Aorta (tissue), 5 donors: Measurements from ENCODE around the gene YY2. TPM values are rescaled to one million over a fixed set of nuclear protein-coding genes. Genes with fewer than 3 reads are reported as not detected.
"Not testable (repeated sequence)": the region's sequence is repeated elsewhere in the genome, so short reads cannot be mapped to it uniquely, and the experiment has no call there.

Experiments used
- ATAC-seq: fragments of 200-7000 bp; cut with Tn5 transposase; one replicate; pipeline ENCODE4 v1.9.1; 2022; ENCODE audit warnings: moderate library complexity; ENCODE audit not compliant: low FRiP score
- DNase-seq, 2 donors: peaks; one replicate each; pipeline ENCODE4 v3.0.0-alpha.2; 2020
- H3K27ac ChIP-seq, 2 donors: one replicate each; pipeline ENCODE4 v1.5.1; 2013; ENCODE audit warnings: low read length in 2 of 2, mild to moderate bottlenecking in 2 of 2, moderate library complexity in 2 of 2, control low read depth in 1 of 2, inconsistent platforms in 1 of 2, low read depth in 1 of 2
- H3K27me3 ChIP-seq, 2 donors: one replicate each; pipeline ENCODE4 v1.6.1; 2013; ENCODE audit warnings: control low read depth in 1 of 2, low read length in 1 of 2, mild to moderate bottlenecking in 1 of 2, moderate library complexity in 1 of 2; ENCODE audit not compliant: insufficient read depth in 2 of 2, control insufficient read depth in 1 of 2
- H3K36me3 ChIP-seq, 2 donors: one replicate each; pipeline ENCODE4 v1.6.1; 2013; ENCODE audit warnings: control low read depth in 1 of 2, low read length in 1 of 2, mild to moderate bottlenecking in 1 of 2; ENCODE audit not compliant: insufficient read depth in 2 of 2, control insufficient read depth in 1 of 2
- H3K4me1 ChIP-seq, 2 donors: one replicate each; pipeline ENCODE4 v1.6.1; 2013; ENCODE audit warnings: low read length in 2 of 2, control low read depth in 1 of 2, mild to moderate bottlenecking in 1 of 2, moderate library complexity in 1 of 2; ENCODE audit not compliant: insufficient read depth in 2 of 2, control insufficient read depth in 1 of 2
- H3K4me3 ChIP-seq, 2 donors: one replicate each; pipeline ENCODE4 v1.5.1; 2013; ENCODE audit warnings: low read length in 2 of 2, control low read depth in 1 of 2, mild to moderate bottlenecking in 1 of 2
- H3K9me3 ChIP-seq: one replicate; pipeline ENCODE4 v1.6.1; 2013; ENCODE audit warnings: mild to moderate bottlenecking, low read length; ENCODE audit not compliant: control insufficient read depth
- WGBS, 2 donors: extraction: QIAGEN DNeasy Blood & Tissue Kit; methylation state at CpG; one replicate each; pipeline ENCODE4 v1.1.7; 2013; 5-methylcytosine and 5-hydroxymethylcytosine counted together
- intact Hi-C, 2 donors: fragments of 100-400 bp; cut with DNase I; formaldehyde crosslinking; loops; one replicate each; pipeline versions ENCODE4 v1.14.2 to v1.15.0; 2022
- polyA plus RNA-seq, 2 donors: library from polyadenylated mRNA; stranded (reverse); fragments of 200-250 nt; gene quantifications; one replicate each; pipeline ENCODE4 v1.2.3, GENCODE V29; 2013
- total RNA-seq, 2 donors: library from RNA; stranded (reverse); fragmentation: NEBNext Ultra II Directional; extraction: Animal tissue kit (Norgen Biotek cat#: 25700); gene quantifications; one replicate each; pipeline ENCODE4 v1.2.1, GENCODE V29; 2021
- donor health status: healthy with polysubstance abuse.
- donor health status: Bipolar disorder and iron deficiency.
- donor health status: DM: no; HTN: no; CAD: no.
- donor health status: DM: no; HTN: no; CAD: no.
- donor health status: DM: yes; HTN: yes; CAD: no.

YY2 gene
- total and polyA plus RNA-seq, 4 donors: 1.4 to 2.9 (median 2.2) TPM; not detected in 1

DNA sequence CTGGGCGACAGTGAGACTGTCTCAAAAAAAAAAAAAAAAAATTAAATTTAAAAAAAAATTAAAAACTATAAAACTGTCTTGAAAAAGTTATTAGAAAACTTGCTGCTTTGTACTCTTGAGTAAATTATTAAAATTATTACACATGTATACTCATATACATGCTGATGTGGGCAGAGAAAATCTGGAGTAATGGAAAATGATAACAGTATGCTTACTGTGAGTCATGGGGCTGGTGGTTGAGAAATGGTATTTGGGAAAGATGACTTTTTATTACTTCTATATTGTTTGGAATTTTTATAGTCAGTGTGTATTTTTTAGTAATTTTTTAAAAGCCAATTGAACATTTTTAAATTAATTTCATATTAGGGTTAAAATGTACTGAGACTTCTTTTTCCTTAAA lies 7.5 kb downstream of the YY2 start:
- ATAC-seq (no peak), DNase-seq (no peak)
- no peak overlapping the region for H3K27ac ChIP-seq
- peaks cover 0 to under 1% of the 10 kb centered on the region in 2 donors for H3K4me1 ChIP-seq
- H3K4me3 ChIP-seq: no peak overlapping the region
- intact Hi-C loops: loop anchor here in 1 of 2 donors (10.0 kb wide), 1 partner anchor 1642 kb away; no protein-coding TSS in a partner anchor
- no peaks in the 10 kb centered on the region for H3K9me3 ChIP-seq
- H3K27me3 ChIP-seq: no peaks in the 10 kb centered on the region
- no peaks in the 10 kb centered on the region for H3K36me3 ChIP-seq
- 84 to 97% methylated on average over 1 of the region's 1 CpG for WGBS, 2 donors

DNA sequence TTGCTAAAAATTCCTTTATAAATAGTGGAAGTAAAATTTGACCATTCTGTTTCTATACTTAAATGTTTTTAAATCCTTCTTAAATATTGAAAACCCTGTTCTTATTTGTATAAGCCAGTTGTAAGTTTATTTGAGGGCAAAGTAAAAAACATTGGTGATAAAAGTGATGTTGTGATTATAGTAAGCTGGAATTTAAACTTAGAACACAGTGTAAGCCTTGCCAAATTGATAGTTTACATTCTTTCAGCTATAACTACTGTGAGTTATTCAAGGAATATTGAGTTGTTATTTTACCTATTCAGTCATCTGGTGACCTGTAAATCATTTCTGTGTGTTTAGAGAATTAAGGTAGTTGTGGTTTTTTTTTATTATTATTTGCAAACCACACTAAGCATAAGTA lies 9.6 kb downstream of the YY2 start:
- Histone ChIP-seq H3K4me3 (no peak overlapping the region), H3K27ac (no peak overlapping the region), H3K9me3 (no peaks in the 10 kb centered on the region), H3K27me3 (no peaks in the 10 kb centered on the region), H3K36me3 (no peaks in the 10 kb centered on the region), H3K4me1 (peaks cover 0 to 2% of the 10 kb centered on the region in 2 donors)
- intact Hi-C loops: loop anchor here in 1 of 2 donors (10.0 kb wide), 1 partner anchor 1639 kb away; no protein-coding TSS in a partner anchor
- no peak for DNase-seq
- ATAC-seq: no peak

DNA sequence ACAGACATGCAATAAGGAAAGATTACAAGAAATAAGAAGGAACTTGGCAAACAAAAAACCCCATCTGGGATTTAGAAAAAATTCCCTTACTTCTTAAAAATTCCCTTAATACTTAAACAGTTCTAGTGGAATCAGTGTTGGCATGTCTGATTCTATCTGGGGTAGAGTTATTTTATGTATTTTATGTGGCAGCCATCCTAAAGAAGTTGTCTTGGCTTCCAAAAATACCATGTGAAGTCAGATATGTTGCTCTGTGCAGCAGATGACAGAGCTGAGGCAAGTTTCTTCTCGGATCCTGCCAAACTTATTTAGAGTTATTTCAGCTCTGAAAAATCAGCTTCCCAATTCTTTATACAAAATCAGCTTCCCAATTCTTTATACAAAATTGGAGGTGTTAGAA lies 14.7 kb downstream of the YY2 start:
- Histone ChIP-seq H3K27ac (no peak overlapping the region), H3K4me1 (peaks cover 0 to 2% of the 10 kb centered on the region in 2 donors), H3K36me3 (no peaks in the 10 kb centered on the region), H3K27me3 (no peaks in the 10 kb centered on the region), H3K4me3 (no peak overlapping the region), H3K9me3 (no peaks in the 10 kb centered on the region)
- 8 to 12% methylated on average over 1 of the region's 1 CpG for WGBS, 2 donors
- intact Hi-C loops: loop anchor here in 1 of 2 donors (10.0 kb wide), 1 partner anchor 54 kb away; no protein-coding TSS in a partner anchor
- DNase-seq: no peak
- no peak for ATAC-seq

DNA sequence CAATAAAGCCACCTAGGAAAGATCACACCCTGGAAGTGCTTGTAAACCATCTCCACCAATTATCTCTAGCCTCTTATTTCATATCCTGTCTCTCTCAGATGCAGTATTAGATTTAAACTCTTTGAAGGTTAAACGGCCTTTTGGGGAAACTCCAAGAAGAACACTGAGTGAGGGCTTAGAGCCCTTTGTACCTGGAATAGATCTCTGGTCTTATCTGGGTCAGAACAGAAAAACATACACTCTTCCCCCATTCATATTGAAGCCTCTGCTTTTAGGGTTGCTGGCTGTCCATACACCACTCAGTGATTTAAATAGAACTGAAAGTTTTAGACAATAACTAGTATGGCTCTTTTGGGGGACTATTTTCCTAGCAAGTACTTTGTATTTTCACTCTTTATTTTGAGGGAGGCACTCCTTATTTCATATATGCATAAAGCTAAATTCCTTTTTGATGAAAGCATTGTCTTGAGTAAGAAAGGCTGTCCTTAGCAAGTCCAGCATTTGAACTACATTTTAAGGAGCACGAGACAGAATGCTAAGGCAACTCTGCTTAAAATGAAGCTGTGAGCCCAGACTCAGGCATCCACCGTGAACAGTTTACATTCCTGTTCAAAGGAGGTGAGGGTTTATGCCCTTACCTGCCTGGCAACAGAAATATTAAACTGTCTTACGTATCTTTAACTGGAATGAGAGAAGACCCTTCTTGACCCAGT lies 17.4 kb downstream of the YY2 start:
- 13 to 28% methylated on average over 4 of the region's 4 CpGs for WGBS, 2 donors
- no peak for ATAC-seq
- no peaks in the 10 kb centered on the region for H3K36me3 ChIP-seq
- no peaks in the 10 kb centered on the region for H3K9me3 ChIP-seq
- no peaks in the 10 kb centered on the region for H3K27me3 ChIP-seq
- intact Hi-C loops: loop anchor here in 1 of 2 donors (10.0 kb wide), 1 partner anchor 52 kb away; no protein-coding TSS in a partner anchor
- DNase-seq: no peak
- H3K4me1 ChIP-seq: peaks cover 0 to 2% of the 10 kb centered on the region in 2 donors
- peak overlapping the region in 1 of 2 donors; percentile 43 for H3K27ac ChIP-seq
- H3K4me3 ChIP-seq: no peak overlapping the region

DNA sequence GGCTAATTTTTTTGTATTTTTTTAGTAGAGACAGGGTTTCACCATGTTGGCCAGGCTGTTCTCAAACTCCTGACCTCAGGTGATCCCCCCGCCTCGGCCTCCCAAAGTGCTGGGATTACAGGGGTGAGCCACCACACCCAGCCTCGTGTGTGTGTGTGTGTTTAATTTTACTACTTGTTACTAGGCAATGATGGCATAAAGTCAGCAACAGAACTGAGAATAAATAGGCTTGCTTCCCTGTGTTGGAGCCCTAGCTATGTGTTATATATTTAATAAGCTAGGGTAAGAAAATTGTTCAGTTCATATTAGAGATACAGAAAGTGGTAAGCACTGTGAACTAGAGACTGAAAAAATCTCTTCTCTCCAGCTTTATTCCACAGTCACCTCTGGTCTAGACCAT lies 18.4 kb downstream of the YY2 start:
- H3K4me1 ChIP-seq, H3K27me3 ChIP-seq, H3K27ac ChIP-seq, DNase-seq, H3K4me3 ChIP-seq, H3K9me3 ChIP-seq, ATAC-seq, H3K36me3 ChIP-seq: not testable (repeated sequence)
- 47 to 59% methylated on average over 3 of the region's 3 CpGs for WGBS, 2 donors
- intact Hi-C loops: loop anchor here in 1 of 2 donors (10.0 kb wide), 1 partner anchor 51 kb away; no protein-coding TSS in a partner anchor

DNA sequence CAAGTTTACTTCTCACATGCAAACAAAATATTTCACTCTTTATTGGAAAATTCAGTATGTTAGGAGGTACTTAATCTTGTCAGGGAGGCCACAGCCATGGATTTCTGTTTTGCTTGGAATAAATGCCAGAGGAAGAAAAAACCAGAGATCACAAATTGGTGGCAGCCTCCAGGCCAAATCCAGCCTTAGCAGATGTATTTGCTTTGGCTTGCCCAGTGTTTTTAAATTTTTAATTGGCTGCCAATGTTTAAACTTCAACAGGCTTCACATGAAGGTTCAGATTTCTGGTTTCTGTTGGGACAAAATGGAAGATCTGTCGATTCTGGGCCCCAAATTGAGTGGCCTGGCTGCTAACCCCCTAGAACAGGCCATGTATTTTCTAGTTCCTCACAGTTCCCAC lies 19.2 kb downstream of the YY2 start:
- Histone ChIP-seq H3K27me3 (no peaks in the 10 kb centered on the region), H3K4me3 (no peak overlapping the region), H3K4me1 (no peaks in the 10 kb centered on the region), H3K36me3 (no peaks in the 10 kb centered on the region), H3K27ac (no peak overlapping the region), H3K9me3 (no peaks in the 10 kb centered on the region)
- intact Hi-C loops: loop anchor here in 1 of 2 donors (10.0 kb wide), 1 partner anchor 50 kb away; no protein-coding TSS in a partner anchor
- no peak for ATAC-seq
- WGBS, 2 donors: 0 to 8% methylated on average over 1 of the region's 1 CpG
- DNase-seq: no peak

DNA sequence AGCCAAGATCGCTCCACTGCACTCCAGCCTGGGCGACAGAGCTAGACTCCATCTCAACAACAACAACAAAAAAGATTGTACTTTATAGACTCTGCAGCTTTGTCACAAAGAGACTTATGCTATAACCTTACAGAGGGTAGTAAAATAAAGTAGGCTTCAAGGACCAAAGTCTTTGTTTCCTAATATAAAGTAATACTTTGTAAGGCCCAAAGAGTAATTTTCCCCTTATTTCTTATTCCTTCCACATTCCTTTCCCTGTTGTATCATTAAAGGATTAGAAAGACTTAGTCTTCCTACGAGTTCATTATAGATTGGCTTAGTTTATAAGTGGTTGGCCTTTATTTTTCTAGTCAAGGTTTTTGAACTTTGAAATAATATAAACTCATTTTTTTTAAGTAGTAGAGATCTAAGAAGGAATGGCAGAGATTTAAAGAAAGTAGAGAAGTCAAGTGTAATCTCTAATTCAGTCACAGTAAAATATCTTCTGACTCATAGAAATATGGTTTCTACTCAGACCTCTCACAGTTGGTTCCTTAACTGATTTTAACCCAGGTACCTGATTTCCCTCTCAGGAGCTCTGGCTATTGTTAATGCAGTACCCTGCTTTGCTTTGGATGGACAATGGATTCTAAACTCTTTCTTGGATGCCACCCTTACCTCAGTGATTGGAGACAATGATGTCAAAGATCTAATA lies 26.2 kb downstream of the YY2 start:
- H3K27ac ChIP-seq: no peak overlapping the region
- H3K4me3 ChIP-seq: no peak overlapping the region
- no peaks in the 10 kb centered on the region for H3K27me3 ChIP-seq
- ATAC-seq (no peak), DNase-seq (no peak)
- H3K9me3 ChIP-seq: no peaks in the 10 kb centered on the region
- intact Hi-C loops: no loop called here
- H3K36me3 ChIP-seq: no peaks in the 10 kb centered on the region
- H3K4me1 ChIP-seq: no peaks in the 10 kb centered on the region
- 76 to 91% methylated on average over 3 of the region's 3 CpGs for WGBS, 2 donors

DNA sequence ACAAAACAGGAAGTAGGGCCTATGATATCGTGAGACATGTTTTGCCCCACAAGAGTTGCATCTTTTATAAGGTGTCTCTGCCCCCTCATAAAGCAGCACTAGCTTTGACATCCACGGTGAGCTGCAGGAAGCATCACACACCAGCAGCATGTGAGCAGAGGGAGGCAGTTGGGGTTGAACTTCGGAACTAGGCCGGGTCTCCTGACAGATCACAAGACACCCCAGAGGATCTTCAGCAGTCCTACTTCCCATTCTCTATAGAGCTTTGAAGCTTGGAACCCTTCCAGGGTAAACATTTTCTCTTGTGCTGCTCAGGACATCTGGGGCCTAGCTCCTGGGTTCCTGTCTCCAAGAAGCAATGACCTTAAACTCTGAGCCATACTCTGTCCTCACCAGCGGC lies 27.5 kb downstream of the YY2 start:
- DNase-seq (peak in 1 of 2 donors; percentile 74), ATAC-seq (peak; percentile 46)
- H3K36me3 ChIP-seq: no peaks in the 10 kb centered on the region
- H3K27ac ChIP-seq: no peak overlapping the region
- WGBS, 2 donors: 64 to 74% methylated on average over 5 of the region's 5 CpGs
- no peak overlapping the region for H3K4me3 ChIP-seq
- no peaks in the 10 kb centered on the region for H3K9me3 ChIP-seq
- H3K4me1 ChIP-seq: no peaks in the 10 kb centered on the region
- intact Hi-C loops: no loop called here
- no peaks in the 10 kb centered on the region for H3K27me3 ChIP-seq
